Umbilical cord (tissue), 2 donors: Measurements from ENCODE around the gene MEGF6. TPM values are rescaled to one million over a fixed set of nuclear protein-coding genes. Genes with fewer than 3 reads are reported as not detected.

Source experiments
- DNase-seq: peaks from one replicate; pipeline ENCODE4 v3.0.0-alpha.2; 2015; ENCODE audit warnings: low spot score
- total RNA-seq: library from RNA; depleted of rRNA; stranded (reverse); fragments of >200 nt; gene quantifications from one replicate; pipeline ENCODE4 v1.2.3, GENCODE V29; 2014; ENCODE audit warnings: low replicate concordance; ENCODE audit not compliant: insufficient read depth

MEGF6 gene
- total RNA-seq, 1 donor from 2014 or later, result 45.3 TPM

DNA sequence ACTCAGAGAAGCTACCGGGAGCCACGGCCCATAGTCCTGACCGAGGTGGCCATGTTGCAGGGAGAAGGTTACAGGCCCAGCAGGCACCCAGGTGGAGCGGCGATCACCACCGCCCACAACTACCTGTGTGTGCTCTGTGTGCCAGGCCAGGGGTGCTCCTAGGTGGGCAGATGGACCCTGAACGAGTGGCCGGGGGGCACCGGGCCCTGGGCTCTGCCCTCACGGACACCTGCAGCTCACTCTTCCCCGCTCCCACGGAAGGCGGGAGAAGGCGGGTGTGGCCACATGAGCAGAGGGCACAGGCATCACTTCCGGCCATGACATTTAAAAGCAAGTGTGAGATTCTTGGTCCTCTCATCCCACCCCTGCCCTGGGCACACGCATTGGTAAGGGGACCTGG is 73.9 kb downstream of the MEGF6 start:
- no peak for DNase-seq

DNA sequence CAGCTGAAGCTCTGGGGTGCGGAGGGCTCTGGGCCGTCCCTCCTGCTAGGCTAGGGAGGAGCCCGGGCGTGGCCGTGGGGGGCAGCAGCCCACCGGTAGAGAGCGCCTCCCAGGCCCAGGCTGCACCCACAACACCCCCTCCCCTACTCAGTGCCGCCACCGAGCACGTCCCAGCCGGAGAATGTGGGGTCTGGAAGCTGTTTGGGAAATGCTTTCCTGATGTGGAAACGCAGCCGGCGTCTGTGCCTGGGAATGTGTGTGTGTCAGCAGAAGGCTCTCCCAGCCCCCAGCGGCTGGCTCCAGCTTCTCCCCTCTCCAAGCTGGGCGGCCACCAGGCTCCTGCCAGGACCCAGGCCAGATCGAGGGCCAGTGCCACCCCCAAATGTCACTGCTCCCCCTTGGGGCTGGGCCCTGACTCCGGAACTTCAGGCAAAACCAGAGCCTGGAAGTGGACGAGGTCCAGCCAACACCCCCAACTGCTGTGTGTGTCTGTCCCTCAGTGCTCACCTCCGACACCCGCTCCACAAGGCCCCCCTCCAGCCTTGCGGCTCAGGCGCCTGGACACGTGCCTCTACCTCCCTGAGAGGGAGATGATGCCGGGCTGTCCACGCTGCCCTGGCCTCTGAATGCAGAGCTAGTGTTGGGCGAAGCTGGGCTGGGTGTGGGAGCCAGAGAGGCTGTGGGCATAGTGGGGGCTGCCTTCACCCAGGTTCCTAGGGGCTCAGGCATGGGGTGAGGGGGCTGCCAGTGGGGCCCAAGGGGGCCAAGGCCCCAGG is 74.7 kb downstream of the MEGF6 start:
- no peak for DNase-seq

DNA sequence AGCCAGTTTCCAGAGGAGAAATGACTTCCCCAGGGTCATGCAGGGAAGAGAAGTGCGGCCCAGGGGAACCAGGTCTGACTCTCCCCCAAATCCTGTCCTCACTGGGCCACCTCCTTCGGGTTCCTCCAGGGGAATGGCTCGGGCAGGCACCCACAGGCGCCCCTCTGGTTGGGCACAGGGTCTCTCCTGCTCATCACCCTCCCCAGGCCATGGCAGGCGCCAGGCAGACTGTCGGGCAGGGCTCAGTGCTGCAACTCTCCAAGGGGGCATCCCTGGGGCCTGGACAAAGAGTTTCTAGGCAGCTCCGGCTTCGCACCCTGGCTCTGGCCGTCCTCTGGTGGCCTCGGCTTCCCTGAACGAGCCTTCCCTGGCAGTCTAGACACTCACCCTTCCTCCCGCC is 75.6 kb downstream of the MEGF6 start:
- no peak for DNase-seq

DNA sequence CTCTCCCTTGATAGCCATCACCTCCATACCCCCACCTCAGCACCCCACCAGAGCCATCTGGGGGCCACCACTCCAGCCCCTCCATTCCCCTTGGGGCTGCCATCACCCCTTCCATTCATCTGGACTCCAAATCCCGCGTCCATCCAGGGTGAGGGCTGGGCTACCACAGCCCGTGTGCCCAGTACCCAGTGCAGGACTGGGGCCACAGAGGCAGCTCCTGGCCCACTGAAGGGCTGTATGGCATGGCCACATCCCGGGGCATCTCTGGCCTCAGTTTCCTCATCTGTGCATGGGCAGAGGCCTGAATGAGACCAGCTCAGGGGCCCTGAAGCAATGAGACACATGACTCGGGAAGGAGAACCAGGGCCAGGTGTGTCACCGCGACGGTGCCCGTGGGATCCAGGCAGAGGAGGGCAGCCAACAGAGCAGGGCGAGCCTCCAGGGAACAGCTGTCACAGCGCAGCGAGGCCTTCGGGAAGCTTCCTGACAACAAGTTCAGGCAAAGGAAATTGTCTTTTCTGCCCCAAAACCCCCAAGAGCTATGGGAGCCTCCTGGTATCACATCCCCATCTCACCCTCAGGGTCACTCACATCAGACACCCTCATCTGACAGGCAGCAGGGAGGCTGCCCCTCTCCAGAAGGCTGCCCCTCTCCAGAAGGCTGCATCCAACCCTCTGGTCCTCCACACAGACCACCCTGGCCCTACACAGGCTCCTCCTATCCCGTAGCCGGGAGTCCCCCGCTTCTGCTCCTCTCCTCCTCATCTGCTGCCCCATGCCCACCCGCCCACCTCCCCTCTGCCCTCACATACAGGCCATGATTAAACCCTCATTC is 76.3 kb downstream of the MEGF6 start:
- no peak for DNase-seq

DNA sequence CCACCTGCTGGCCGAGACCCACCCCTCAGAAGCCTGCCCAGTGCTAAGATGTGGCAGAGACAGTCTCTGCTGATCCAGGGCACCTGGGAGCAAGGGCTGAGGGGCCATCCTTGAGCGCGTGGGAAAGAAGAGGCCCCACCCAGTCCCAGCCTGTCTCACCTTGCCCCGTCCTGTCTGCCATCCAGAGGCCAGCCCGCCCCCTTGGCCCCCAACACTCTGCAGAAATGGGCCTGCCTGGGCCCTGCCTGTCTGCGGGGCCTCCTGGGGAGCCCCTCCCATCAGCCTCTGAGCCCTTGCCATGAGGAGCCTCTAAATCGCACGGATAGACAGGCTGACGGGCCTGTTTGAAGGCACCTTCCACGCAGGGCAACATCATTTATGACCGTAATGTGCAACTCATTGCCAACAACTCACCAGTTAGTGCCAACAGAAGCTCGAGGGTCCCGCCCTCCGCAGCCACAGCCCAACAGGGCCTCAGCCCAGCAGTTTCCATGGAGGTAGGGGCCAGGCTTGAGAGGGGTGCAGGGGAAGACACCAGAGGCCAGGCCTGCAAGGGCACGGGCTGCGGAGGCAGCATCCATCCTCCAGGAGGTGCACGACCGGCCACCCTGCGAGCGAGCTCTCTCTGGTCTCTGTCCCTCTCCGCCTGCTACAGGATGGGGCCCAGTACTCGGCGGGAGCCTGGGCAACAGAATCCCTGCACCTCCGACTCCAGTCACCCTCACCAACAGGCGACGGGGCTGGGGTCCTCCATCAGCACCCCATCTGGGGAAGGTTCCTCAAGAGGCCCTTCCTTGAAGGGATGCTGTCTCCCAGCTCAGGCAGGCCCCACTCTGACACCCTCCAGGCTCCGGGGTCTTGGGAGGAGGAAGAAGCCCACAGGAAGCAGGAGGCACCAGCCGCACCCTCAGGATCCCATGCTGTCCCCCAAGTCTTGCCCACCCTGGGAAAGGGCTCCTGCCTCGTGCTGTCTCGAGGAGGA is 78.0 kb downstream of the MEGF6 start:
- DNase-seq, result peak; percentile 57

DNA sequence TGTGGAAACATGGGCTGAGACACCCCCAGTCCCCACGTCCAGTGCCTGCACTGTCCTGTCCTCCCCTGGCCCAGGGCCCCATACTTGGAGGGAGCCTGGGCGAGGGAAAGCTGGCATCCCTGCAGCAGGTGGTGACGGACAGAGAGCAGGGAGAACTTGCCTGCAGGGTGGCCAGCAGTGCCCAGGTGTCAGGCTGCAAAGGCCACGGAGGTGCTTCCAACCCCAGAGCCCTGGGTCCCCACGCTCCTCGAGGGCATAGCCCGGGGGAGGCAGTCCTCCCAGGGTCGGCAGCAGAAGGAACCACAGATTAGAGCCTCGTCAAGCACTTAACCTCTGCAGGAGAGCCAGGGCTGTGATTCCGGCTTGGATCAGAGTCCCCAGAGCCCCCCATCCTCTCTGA is 79.4 kb downstream of the MEGF6 start:
- DNase-seq, result no peak

DNA sequence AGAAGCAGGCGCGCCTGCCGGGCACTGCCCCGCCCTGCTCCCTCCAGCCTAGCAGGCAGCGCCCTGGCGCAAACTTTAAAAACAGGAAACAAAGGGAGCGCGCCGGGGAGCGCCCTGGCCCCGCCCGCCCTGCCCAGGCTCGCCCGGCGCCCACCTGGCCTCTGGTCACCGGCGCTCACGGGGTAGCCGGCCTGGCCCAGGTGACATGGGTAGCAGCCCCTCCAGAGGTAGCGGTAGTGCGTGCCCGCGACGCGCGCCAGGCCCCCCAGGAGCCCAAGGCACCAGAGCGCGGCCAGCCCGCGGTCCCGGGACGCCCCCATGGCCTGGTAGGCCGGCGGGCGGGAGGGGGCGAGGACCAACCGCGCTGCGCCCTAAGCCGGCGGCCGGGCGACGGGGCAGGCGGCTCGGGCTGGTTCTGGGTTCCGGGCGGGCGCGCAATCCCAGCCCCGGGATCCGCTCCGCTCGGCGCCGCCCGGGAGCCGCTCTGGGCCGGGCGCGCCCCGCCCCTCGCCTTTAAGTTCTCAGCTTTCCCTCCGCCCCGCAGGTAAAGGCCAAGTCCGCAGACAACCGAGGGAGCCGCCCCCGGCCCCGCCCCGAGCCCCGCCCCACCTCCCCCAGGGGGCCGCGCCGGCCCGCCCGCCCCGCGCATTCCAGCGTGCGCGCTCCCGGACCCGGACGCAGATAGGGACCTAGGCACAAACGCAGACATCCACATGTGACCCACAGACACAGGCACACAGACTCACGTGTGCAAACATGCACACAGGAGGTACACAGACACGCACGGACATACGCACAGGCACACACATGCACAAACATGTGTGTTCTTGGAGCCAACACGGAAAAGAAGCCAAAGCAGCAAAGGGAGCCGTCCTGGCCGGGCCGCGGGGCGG is 80.1 kb downstream of the MEGF6 start:
- peak; percentile 84 for DNase-seq

DNA sequence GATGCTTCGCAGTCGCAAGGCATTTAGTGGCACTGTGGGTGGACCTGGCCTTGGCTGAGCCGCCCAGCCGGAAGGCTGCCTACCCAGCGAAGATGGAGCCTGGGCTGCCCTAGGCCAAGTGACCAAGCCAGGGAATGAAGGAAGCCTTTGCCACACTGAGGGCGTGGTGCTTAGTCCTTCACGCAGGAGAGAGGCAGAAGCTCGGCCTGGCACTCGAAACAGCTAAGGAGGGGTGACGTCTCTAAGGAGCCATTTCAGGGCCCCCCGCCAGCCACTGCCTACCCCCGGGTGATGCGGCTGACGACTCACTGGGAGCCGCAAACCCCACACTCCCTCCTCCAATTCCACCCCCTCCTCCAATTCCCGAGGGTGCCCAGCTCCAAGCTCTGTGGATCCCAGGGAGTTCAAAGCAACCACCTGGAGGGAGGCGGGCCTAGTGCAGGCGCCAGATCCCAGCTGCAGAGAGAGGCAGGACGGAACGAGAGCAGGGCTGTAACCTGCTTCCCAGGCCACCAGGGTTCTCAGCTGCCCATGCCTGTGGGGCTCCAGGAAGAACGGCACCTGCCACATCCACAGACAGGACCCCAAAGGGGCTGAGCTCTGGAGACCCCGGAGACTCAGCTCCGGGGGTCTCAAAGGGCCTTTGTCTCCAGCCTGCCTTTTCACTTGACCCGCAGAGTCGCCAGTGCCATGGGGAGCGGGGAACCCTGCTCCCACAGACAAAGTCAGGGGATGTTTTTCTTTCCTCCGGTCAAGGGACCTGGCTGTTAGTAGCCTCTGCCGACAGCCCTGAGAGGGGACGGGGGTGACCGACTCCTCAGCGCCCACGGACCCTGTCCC is 81.0 kb downstream of the MEGF6 start:
- no peak for DNase-seq

DNA sequence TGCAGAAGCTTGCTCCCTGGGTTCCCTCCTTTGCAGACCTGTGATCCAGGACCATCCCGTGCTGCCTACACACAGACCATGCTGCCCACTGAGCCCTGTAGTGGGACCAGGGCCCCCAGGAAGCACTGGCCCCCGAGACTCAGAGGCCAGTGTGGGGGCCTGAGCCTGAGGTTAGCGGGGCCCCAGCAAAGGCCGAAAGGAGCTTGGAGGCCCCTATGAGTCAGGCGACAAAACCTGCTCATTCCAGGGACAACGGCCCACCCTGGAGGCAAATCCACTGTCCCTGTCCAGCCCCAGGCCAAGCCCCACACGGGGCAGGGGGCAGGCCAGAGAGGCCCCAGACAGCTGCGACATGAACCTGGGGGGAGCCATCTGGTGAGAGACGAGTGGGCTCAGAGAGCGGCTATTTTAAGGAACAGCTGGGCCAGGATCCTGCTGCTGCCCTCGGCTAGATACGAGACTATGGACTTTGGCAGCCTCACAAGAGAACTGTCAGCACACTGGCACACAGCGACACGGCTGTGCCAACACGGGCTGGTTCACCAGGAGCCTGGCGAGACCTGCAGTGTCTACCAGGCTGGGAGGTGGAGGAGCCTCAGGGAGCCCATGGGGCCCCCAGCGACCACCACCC is 82.1 kb downstream of the MEGF6 start:
- no peak for DNase-seq

DNA sequence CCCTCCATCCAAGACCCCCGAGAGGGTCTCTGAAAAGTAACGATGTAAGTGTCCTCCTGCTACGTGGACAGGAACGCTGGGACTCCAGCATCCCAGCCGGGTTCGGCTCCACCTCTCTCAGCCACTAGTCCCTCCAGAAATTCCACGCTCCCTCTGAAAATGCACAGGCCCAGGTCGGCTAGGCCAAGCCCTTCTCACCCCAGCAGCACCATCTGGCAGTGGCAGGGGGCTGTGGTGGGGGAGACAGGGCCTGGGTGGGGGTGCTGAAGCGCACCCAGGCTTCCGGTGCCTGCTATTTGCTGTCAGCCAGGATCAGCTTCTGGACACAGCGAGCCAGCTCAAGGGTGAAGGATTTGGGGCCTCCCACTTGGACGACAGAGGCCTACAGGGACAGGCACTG is 83.5 kb downstream of the MEGF6 start:
- no peak for DNase-seq

DNA sequence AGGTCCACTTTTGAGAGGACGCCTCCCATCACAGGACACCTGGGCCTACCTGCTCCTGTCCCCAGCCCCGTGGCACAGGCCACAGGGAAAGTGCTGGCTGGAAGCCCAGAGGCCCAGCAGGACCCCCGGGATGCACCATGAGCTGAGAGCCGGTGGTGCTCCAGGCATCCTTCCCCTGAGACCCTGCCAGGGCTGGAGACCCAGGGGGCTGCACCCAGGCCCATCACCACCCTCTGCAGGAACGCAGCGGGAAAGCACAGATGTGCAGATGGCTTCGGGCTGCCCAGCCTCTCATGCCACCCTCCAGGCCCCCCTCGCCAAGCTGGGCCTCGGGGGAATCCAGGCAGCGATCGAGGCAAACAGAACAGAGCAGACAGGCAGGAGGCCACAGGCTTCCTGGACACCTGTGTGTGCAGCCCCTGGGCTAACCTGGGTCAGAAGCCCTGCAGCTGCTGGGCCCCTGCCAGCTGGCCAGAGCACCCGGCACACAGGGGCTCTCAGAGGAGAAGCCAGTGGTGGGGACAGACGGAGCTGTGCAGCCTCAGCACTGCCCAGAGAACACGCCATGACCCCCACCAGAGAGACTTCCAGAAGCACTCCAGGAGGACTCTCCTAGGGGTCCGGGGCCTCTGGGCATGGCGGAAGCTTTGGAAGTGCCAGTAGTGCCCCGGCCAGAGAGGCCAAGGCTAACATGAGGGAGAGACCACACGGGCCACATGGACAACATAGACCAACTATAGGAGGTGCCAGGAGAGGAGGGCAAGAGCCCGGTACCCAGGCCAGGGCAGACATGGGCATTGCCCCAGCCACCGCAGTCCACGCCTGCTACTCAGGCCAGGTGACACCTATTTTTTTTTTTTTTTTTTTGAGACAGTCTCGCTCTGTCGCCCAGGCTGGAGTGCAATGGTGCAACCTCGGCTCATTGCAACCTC is 85.5 kb downstream of the MEGF6 start:
- no peak for DNase-seq

DNA sequence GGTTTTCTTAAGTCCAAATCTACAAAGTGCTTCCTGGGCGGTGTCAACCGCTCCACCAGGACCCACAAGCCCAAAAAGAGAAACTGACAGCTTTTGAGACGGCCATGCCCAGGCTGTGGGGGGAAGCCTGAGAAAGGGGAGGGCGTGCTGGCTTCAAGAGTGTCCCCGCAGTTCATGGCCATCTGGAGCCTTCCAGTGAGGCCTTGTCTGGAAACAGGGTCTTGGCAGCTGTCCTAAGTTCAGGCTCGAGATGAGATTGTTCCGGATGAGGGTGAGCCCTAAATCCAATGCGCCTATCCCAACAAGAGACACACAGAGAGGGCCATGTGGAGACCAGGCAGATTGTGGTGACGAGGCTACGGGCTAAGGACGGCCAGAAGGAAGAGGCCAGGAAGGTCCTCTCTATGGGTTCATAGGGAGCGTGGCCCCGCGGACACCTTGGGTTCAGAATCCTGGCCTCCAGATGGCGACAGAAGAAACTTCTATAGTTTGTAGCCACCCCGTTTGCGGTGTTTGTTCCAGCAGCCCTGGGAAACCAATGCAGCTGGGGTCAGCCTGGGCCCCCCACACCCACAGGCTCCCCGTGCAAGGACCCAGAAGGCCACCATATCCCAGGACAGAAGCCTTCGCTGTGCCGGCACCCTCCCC is 86.6 kb downstream of the MEGF6 start:
- no peak for DNase-seq

DNA sequence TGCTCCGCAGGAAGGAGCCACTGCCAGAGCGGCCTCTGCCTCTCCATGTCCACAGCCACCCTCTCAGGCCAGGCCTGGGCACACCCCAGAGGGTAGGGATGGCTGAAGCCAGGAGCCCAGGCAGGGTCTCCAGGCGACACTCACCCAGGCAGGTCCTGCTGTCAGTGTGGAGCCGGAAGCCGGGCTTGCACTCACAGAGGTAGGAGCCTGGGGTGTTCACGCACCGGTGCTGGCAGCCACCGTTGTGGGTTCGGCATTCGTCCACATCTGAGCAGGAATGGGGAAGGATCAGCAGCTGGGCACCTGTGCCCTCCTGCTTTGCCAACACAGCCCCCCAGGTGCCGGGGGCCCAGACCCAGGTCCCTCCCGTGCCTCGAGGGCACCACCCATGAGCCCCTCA is 87.3 kb downstream of the MEGF6 start:
- DNase-seq, result no peak

DNA sequence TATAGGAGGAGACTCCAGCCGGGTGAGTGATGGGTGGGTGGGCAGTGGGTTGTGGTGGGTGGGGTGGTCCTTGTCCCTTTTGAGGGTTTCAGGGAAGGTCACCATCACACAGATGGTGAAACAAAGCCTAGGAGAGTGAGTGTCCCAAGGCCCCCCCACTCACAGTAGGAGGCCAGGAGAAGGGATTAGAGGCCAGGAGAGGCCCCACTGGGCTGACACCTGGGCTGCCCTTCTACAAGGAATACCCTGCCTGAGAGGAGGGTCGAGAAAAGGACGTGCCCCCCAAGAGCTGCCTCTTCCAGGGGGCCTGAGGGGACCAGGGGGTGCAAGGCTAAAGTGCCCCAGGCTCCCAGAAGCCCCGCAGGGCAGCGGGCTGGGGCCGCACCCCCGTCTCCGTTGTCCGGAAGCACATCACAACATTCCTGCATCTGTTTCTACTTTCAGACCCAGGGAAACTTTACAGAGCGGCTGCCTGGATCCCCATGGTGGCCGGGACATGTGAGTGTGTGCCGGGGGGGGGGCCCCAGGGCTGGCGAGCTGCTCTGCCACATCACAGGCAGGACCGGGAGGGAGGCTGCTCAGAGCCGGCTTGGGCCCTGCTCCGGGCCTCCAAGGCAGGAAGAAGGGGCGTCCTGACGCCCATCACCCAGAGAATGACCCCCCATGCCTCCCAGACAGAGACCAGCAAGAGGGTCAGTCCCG is 88.6 kb downstream of the MEGF6 start:
- DNase-seq, result no peak

DNA sequence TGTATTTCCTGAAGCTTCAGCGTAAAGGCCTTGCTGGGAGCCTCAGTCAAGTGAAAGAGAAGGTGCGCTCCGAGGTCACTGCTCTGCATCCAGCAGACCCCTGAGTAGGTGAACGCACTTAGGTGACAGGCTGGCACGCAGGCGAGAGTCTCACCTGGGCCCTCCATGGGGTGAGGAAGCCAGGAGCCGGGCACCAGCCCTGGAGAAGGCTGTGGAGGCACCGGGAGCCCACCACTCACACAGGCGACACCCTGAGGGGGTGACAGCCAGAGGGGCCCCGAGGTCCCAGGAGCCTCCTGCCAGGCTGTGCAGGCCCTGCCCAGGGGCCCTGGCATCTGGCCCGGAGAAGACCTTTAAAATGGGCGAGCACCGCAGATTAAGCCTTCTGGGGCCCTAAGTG is 89.2 kb downstream of the MEGF6 start:
- DNase-seq, result no peak

DNA sequence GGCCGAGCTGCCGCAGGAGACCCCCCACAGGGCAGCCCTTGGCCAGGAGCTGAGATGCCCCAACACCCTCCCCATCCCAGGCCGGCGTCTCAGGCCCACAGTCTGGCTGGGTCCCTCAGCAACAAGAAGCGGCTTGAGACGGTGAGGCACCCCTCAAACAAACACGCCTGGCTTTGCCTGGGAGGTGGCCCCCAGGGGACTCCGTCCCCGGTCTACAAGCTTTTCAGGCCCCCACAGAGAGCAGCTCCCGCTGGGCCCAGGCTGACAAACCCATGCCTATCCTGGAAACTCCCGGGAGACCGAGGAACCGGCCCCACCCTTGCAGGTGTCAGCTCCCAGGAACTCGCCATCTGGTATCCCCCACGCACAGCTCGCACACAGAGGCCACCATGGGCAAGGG is 89.9 kb downstream of the MEGF6 start:
- DNase-seq, result no peak
